H1 (cell line): ENCODE measurements around the gene CAPN6. TPM values are rescaled to one million over a fixed set of nuclear protein-coding genes. Genes with fewer than 3 reads are reported as not detected.

Source experiments
- CTCF ChIA-PET: fragments of 300-600 bp; sonication (Branson Sonifier 250); formaldehyde crosslinking; loops from one replicate; lab custom pipeline; 2021; ENCODE audit not compliant: partially characterized antibody; lab: Charles Lee
- POLR2A ChIA-PET: fragments of 300-600 bp; sonication (Branson Sonifier 250); formaldehyde crosslinking; loops from one replicate; lab custom pipeline; 2021; ENCODE audit warnings: inconsistent platforms; ENCODE audit not compliant: partially characterized antibody; lab: Charles Lee
- DNase-seq, 2 experiments: peaks; one replicate each; pipeline versions ENCODE4 v3.0.0 to v3.0.0-alpha.2; 2010 to 2022; ENCODE audit warnings: low spot score in 2 of 2, low read depth in 1 of 2, mixed read lengths in 1 of 2
- FAIRE-seq: peaks from 2 replicates; lab custom pipeline; 2011; peaks lifted over from hg19 to GRCh38; lab: Jason Lieb, UNC
- H2AFZ ChIP-seq: 2 replicates; pipeline ENCODE4 v1.8.1; 2012; ENCODE audit warnings: low read length, inconsistent platforms
- H2AK5ac ChIP-seq: 2 replicates; pipeline ENCODE4 v1.6.1; 2013; ENCODE audit warnings: low read depth, low read length
- H2BK120ac ChIP-seq: replicated peaks from 2 replicates; pipeline ENCODE3; 2013; ENCODE audit warnings: low read depth, low read length, inconsistent platforms
- H2BK12ac ChIP-seq: 2 replicates; pipeline ENCODE4 v1.6.1; 2013; ENCODE audit warnings: low read depth, low read length
- H2BK15ac ChIP-seq: 2 replicates; pipeline ENCODE4 v1.6.1; 2013; ENCODE audit warnings: low read length
- H2BK20ac ChIP-seq: 2 replicates; pipeline ENCODE4 v1.6.1; 2013; ENCODE audit warnings: low read length
- H2BK5ac ChIP-seq: 2 replicates; pipeline ENCODE4 v1.6.1; 2013; ENCODE audit warnings: low read depth, low read length
- H3K14ac ChIP-seq: 2 replicates; pipeline ENCODE4 v1.6.1; 2013; ENCODE audit warnings: inconsistent platforms; ENCODE audit not compliant: insufficient read length
- H3K18ac ChIP-seq: 2 replicates; pipeline ENCODE4 v1.6.1; 2013; ENCODE audit warnings: low read length; ENCODE audit errors: extremely low read depth
- H3K23ac ChIP-seq: 2 replicates; pipeline ENCODE4 v1.6.1; 2013; ENCODE audit warnings: inconsistent platforms; ENCODE audit not compliant: insufficient read length
- H3K23me2 ChIP-seq: 2 replicates; pipeline ENCODE4 v1.6.1; 2013; ENCODE audit warnings: low read depth, low read length
- H3K27ac ChIP-seq: 2 replicates; pipeline ENCODE4 v1.6.1; 2011; ENCODE audit warnings: low read depth, low read length, inconsistent platforms
- H3K27me3 ChIP-seq, 4 experiments: replicated peaks in 1 of 4; 1 replicate in 1 of 4; 2 replicates in 3 of 4; pipeline versions ENCODE4 v1.6.1 to v1.8.1; 2011 to 2013; ENCODE audit warnings: low read length in 3 of 4, mild to moderate bottlenecking in 3 of 4, inconsistent platforms in 2 of 4, mixed read lengths in 2 of 4, moderate library complexity in 1 of 4; ENCODE audit not compliant: control insufficient read depth in 3 of 4, insufficient read depth in 3 of 4; ENCODE audit errors: extremely low read depth in 1 of 4
- H3K36me3 ChIP-seq, 4 experiments: 2 replicates each; pipeline versions ENCODE4 v1.6.1 to v1.8.1; 2011 to 2013; ENCODE audit warnings: mild to moderate bottlenecking in 4 of 4, low read length in 3 of 4, moderate library complexity in 2 of 4, control low read depth in 1 of 4, inconsistent platforms in 1 of 4; ENCODE audit not compliant: insufficient read depth in 4 of 4, control insufficient read depth in 2 of 4
- H3K4ac ChIP-seq: replicated peaks from 2 replicates; pipeline ENCODE3; 2013; ENCODE audit warnings: low read length, low read depth, mixed read lengths, inconsistent platforms; ENCODE audit not compliant: insufficient read length
- H3K4me1 ChIP-seq, 4 experiments: replicated peaks in 1 of 4; 1 replicate in 1 of 4; 2 replicates in 3 of 4; pipeline versions ENCODE4 v1.6.1 to v1.8.1; 2011 to 2013; ENCODE audit warnings: low read length in 3 of 4, inconsistent platforms in 2 of 4, mixed read lengths in 1 of 4; ENCODE audit not compliant: insufficient read depth in 4 of 4, control insufficient read depth in 3 of 4
- H3K4me2 ChIP-seq, 2 experiments: 2 replicates each; pipeline versions ENCODE4 v1.6.1 to v1.8.1; 2011 to 2013; ENCODE audit warnings: low read depth in 2 of 2, low read length in 2 of 2, control low read depth in 1 of 2, inconsistent platforms in 1 of 2, mild to moderate bottlenecking in 1 of 2; ENCODE audit not compliant: insufficient read depth in 1 of 2
- H3K4me3 ChIP-seq, 4 experiments: fragments of 200-600, 300-600 bp in 1 of 4; sonication (generic), shearing (Covaris generic), sonication (Bioruptor Twin) in 1 of 4; 2 replicates each; pipeline versions ENCODE4 v1.5.1 to v1.8.1; 2011 to 2016; ENCODE audit warnings: low read length in 4 of 4, low read depth in 3 of 4, control low read depth in 2 of 4, inconsistent platforms in 2 of 4, mild to moderate bottlenecking in 2 of 4, mixed read lengths in 1 of 4, moderate library complexity in 1 of 4; ENCODE audit not compliant: insufficient read depth in 2 of 4; ENCODE audit errors: extremely low read depth in 1 of 4
- H3K56ac ChIP-seq: replicated peaks from 2 replicates; pipeline ENCODE3; 2013; ENCODE audit warnings: low read depth, mild to moderate bottlenecking, mixed read lengths, low read length, inconsistent platforms; ENCODE audit not compliant: insufficient read length
- H3K79me1 ChIP-seq: 2 replicates; pipeline ENCODE4 v1.6.1; 2013; ENCODE audit warnings: low read depth, low read length, control low read depth
- H3K79me2 ChIP-seq, 2 experiments: 2 replicates each; pipeline versions ENCODE4 v1.6.1 to v1.8.1; 2012 to 2013; ENCODE audit warnings: low read length in 2 of 2, mild to moderate bottlenecking in 2 of 2, inconsistent platforms in 1 of 2; ENCODE audit not compliant: insufficient read depth in 2 of 2, control insufficient read depth in 1 of 2
- H3K9ac ChIP-seq, 4 experiments: replicated peaks in 1 of 4; 1 replicate in 1 of 4; 2 replicates in 3 of 4; pipeline versions ENCODE4 v1.6.1 to v1.8.1; 2011 to 2013; ENCODE audit warnings: low read depth in 3 of 4, low read length in 3 of 4, control low read depth in 2 of 4, mild to moderate bottlenecking in 2 of 4, moderate library complexity in 2 of 4, inconsistent platforms in 1 of 4; ENCODE audit errors: extremely low read depth in 1 of 4
- H3K9me3 ChIP-seq, 2 experiments: 2 replicates each; pipeline versions ENCODE4 v1.6.1 to v1.8.1; 2012 to 2013; ENCODE audit warnings: mild to moderate bottlenecking in 2 of 2, moderate library complexity in 2 of 2, control low read depth in 1 of 2, inconsistent platforms in 1 of 2, low read depth in 1 of 2, low read length in 1 of 2, mixed read lengths in 1 of 2; ENCODE audit not compliant: insufficient read depth in 2 of 2
- H4K20me1 ChIP-seq, 2 experiments: replicated peaks in 1 of 2; 2 replicates each; pipeline versions ENCODE3 to v1.8.1; 2011 to 2013; ENCODE audit warnings: inconsistent platforms in 2 of 2, low read length in 2 of 2, mild to moderate bottlenecking in 1 of 2; ENCODE audit not compliant: insufficient read depth in 2 of 2, control insufficient read depth in 1 of 2
- H4K5ac ChIP-seq: 2 replicates; pipeline ENCODE4 v1.6.1; 2013; ENCODE audit warnings: low read length, low read depth, mixed read lengths, inconsistent platforms; ENCODE audit not compliant: insufficient read length
- H4K8ac ChIP-seq: 2 replicates; pipeline ENCODE4 v1.8.0; 2013; ENCODE audit warnings: mild to moderate bottlenecking, moderate library complexity, low read length, inconsistent platforms; ENCODE audit not compliant: insufficient read depth; ENCODE audit errors: extremely low read depth
- H4K91ac ChIP-seq: replicated peaks from 2 replicates; pipeline ENCODE3; 2013; ENCODE audit warnings: low read length, mixed read lengths, inconsistent platforms; ENCODE audit not compliant: insufficient read length
- BCL11A ChIP-seq, 2 experiments: IDR thresholded peaks; one replicate each; pipeline ENCODE4 v1.6.1; 2011; ENCODE audit warnings: low read depth in 2 of 2, low read length in 2 of 2, mild to moderate bottlenecking in 2 of 2
- BRCA1 ChIP-seq: IDR thresholded peaks from 2 replicates; pipeline ENCODE4 v1.6.1; 2012; ENCODE audit warnings: low read depth, low read length, improper control_type of control experiment
- CBX8 ChIP-seq: fragments of 300-800, 300-1000 bp; sonication (generic); IDR thresholded peaks from 2 replicates; pipeline ENCODE4 v1.7.1; 2016; ENCODE audit warnings: low read depth, low read length, borderline replicate concordance
- GTF2F1 ChIP-seq: IDR thresholded peaks from 2 replicates; pipeline ENCODE4 v1.6.1; 2012; ENCODE audit warnings: low read depth, low read length, improper control_type of control experiment, borderline replicate concordance
- SP4 ChIP-seq: IDR thresholded peaks from 2 replicates; pipeline ENCODE4 v1.6.1; 2012; ENCODE audit warnings: low read length, inconsistent platforms
- ZNF274 ChIP-seq: IDR thresholded peaks from 2 replicates; pipeline ENCODE4 v1.7.0; 2012; ENCODE audit warnings: low read length, borderline replicate concordance; ENCODE audit errors: extremely low read depth
- WGBS, 2 experiments: shearing (Covaris generic) in 1 of 2; methylation state at CpG; one replicate each; pipeline versions ENCODE4 v1.1.6 to v1.1.7; 2013 to 2015; ENCODE audit warnings: low lambda C conversion rate in 2 of 2, mixed read lengths in 2 of 2, inconsistent platforms in 1 of 2, low coverage in 1 of 2, missing lambda C conversion rate in 1 of 2; ENCODE audit not compliant: insufficient replicate concordance in 2 of 2, insufficient coverage in 1 of 2, insufficient read length in 1 of 2; ENCODE audit errors: extremely low coverage in 1 of 2, missing lambda C conversion rate in 1 of 2; 5-methylcytosine and 5-hydroxymethylcytosine counted together
- polyA plus RNA-seq, 7 experiments: library from polyadenylated mRNA; depleted of rRNA in 3 of 7; stranded (reverse) in 5 of 7; unstranded in 2 of 7; fragments of >200 nt in 5 of 7; fragments of 200-250 nt in 2 of 7; gene quantifications; 1 replicate in 5 of 7; 2 replicates in 1 of 7; 4 replicates in 1 of 7; pipeline versions ENCODE4 v1.2.1 to v1.2.3, GENCODE V29; 2011 to 2013; ENCODE audit warnings: missing spikeins in 2 of 7, mixed read lengths in 2 of 7
- total RNA-seq: library from RNA; stranded (reverse); fragmentation: NEBNext Ultra II Directional; extraction: Animal tissue kit (Norgen Biotek cat#: 25700); gene quantifications from 2 replicates; pipeline ENCODE4 v1.2.1, GENCODE V29; 2021

CAPN6 gene
- total and polyA plus RNA-seq, 2 of the 8 experiments (the other 6 are each of a cell fraction or from before 2014, with no cell fraction given): 5.3 to 10.6 TPM

DNA sequence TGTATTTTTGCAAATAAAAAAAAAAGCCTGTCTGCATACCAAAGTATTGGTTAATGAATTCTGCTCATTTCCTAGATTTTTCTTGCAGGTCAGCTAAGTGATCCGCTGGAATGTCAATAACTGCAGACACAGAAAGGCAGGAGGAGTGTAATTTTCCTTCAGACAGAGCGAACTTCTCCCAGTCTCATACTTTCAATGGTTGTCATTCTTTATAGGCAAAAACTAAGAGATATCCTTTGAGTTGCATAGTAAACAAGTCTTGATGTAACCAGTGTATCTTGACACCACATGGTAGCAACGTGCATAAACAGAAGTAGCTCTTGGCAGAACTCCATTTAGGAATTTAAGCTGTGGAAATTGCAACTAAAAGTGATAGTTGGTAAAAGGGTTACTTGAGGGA lies 8.2 kb downstream of the CAPN6 start:
- no peaks in the 10 kb centered on the region for H3K23me2 ChIP-seq
- ChIA-PET CTCF (interaction anchor here (1.4 kb wide), 1 partner anchor 183 kb away, joined by 3 read pairs; no protein-coding TSS in a partner anchor), POLR2A (no interaction called here)
- no peak overlapping the region for H3K27ac ChIP-seq
- no peaks in the 10 kb centered on the region for H3K4me1 ChIP-seq
- H3K14ac ChIP-seq: no peak overlapping the region
- TF ChIP-seq BCL11A (IDR thresholded peaks at IDR 0.05; ENCODE audit: low read depth in 2 of 2, low read length in 2 of 2): no peak
- TF ChIP-seq SP4: no peak
- TF ChIP-seq BRCA1: no peak
- TF ChIP-seq CBX8: no peak
- no peak for TF ChIP-seq ZNF274
- TF ChIP-seq GTF2F1: no peak
- no peak overlapping the region for H3K23ac ChIP-seq
- no peak overlapping the region for H2BK15ac ChIP-seq
- no peak overlapping the region for H2BK5ac ChIP-seq
- 96% methylated on average over 3 of the region's 3 CpGs; no CpG with 5 or more reads in 1 of the 2 experiments for WGBS, 2 experiments
- no peak overlapping the region for H4K5ac ChIP-seq
- FAIRE-seq (no peak), DNase-seq (no peak)
- H3K4me3 ChIP-seq: no peak overlapping the region
- H3K9ac ChIP-seq: no peak overlapping the region
- H3K36me3 ChIP-seq: no peaks in the 10 kb centered on the region
- no peak overlapping the region for H3K4me2 ChIP-seq
- no peak overlapping the region for H4K91ac ChIP-seq
- H2AFZ ChIP-seq: no peak overlapping the region
- H2BK20ac ChIP-seq: no peak overlapping the region
- no peak overlapping the region for H3K18ac ChIP-seq
- H3K9me3 ChIP-seq: no peaks in the 10 kb centered on the region
- no peak overlapping the region for H2BK12ac ChIP-seq
- no peak overlapping the region for H3K4ac ChIP-seq
- no peaks in the 10 kb centered on the region for H3K79me1 ChIP-seq
- no peak overlapping the region for H3K56ac ChIP-seq
- no peaks in the 10 kb centered on the region for H3K27me3 ChIP-seq
- H2BK120ac ChIP-seq: no peak overlapping the region
- no peaks in the 10 kb centered on the region for H3K79me2 ChIP-seq
- H4K20me1 ChIP-seq: no peaks in the 10 kb centered on the region
- H4K8ac ChIP-seq: no peak overlapping the region
- no peak overlapping the region for H2AK5ac ChIP-seq
